Activated naive CD8-positive, alpha-beta T cell treated with anti-CD3 and anti-CD28 coated beads, Interleukin-2, amount 10 ng/mL, durations not matched to agents 7 days and 5 days (primary cell): ENCODE data around the gene PLOD1. TPM values are rescaled to one million over a fixed set of nuclear protein-coding genes. Genes with fewer than 3 reads are reported as not detected.

Source experiments
- ATAC-seq: fragments of 150-1000 bp; cut with Tn5 transposase; one replicate; pipeline ENCODE4 v1.10.0; 2021; ENCODE audit warnings: low read depth, moderate library complexity
- POLR2A ChIA-PET: fragments of 350-600 bp; sonication (Branson Sonifier 250); formaldehyde crosslinking; loops from one replicate; lab custom pipeline; 2021; ENCODE audit warnings: antibody characterized with exemption; lab: Charles Lee
- DNase-seq: peaks from one replicate; pipeline ENCODE4 v3.0.0; 2021
- H3K27ac Mint-ChIP-seq: one replicate; pipeline ENCODE4 v1.8.0; 2022; ENCODE audit warnings: mild to moderate bottlenecking, mixed read lengths
- H3K27me3 Mint-ChIP-seq: one replicate; pipeline ENCODE4 v1.8.0; 2022; ENCODE audit warnings: mild to moderate bottlenecking, moderate library complexity, mixed read lengths
- H3K36me3 Mint-ChIP-seq: one replicate; pipeline ENCODE4 v1.8.0; 2021; ENCODE audit warnings: mild to moderate bottlenecking, mixed read lengths
- H3K4me1 Mint-ChIP-seq: one replicate; pipeline ENCODE4 v1.8.0; 2021; ENCODE audit warnings: mixed read lengths
- H3K4me3 Mint-ChIP-seq: one replicate; pipeline ENCODE4 v1.8.0; 2022; ENCODE audit warnings: mild to moderate bottlenecking, moderate library complexity, mixed read lengths
- H3K9me3 Mint-ChIP-seq: one replicate; pipeline ENCODE4 v1.8.0; 2021; ENCODE audit warnings: mixed read lengths
- total RNA-seq, 2 experiments: library from RNA; stranded (reverse); gene quantifications; one replicate each; pipeline ENCODE4 v1.2.3, GENCODE V29; 2021

PLOD1 gene
- total RNA-seq, 2 experiments from 2014 or later = 16.8 to 21.0 TPM

- Mint-ChIP-seq H3K4me3 (no peak overlapping the region), H3K27me3 (no peaks in the 10 kb centered on the region), H3K27ac (no peak overlapping the region), H3K4me1 (peaks cover 24% of the 10 kb centered on the region), H3K9me3 (no peaks in the 10 kb centered on the region), H3K36me3 (peaks cover 38% of the 10 kb centered on the region)
- POLR2A ChIA-PET = interaction anchor here (0.7 to 1.5 kb wide), 2 partner anchors 8 to 103 kb away, joined by 3 to 8 read pairs; partner anchors contain the start of gene MIIP
- ATAC-seq (no peak), DNase-seq (no peak)
These were observed 76.4 kb downstream of the PLOD1 start for GRCh38 chr1:12010746-12011570.

GRCh38 chr1:12011998-12012397, 77.5 kb downstream of the PLOD1 start:
- no peak overlapping the region for H3K4me3 Mint-ChIP-seq
- H3K4me1 Mint-ChIP-seq = peaks cover 27% of the 10 kb centered on the region
- peak overlapping the region; percentile 56 for H3K27ac Mint-ChIP-seq
- H3K9me3 Mint-ChIP-seq = no peaks in the 10 kb centered on the region
- ATAC-seq (no peak), DNase-seq (no peak)
- H3K27me3 Mint-ChIP-seq = no peaks in the 10 kb centered on the region
- POLR2A ChIA-PET = no interaction called here
- peaks cover 35% of the 10 kb centered on the region for H3K36me3 Mint-ChIP-seq

GRCh38 chr1:12012560-12013316, 78.2 kb downstream of the PLOD1 start:
- Mint-ChIP-seq H3K27me3 (no peaks in the 10 kb centered on the region), H3K36me3 (peaks cover 29% of the 10 kb centered on the region), H3K4me3 (no peak overlapping the region), H3K9me3 (no peaks in the 10 kb centered on the region), H3K27ac (peak overlapping the region; percentile 17), H3K4me1 (peaks cover 27% of the 10 kb centered on the region)
- ATAC-seq = no peak
- no peak for DNase-seq
- POLR2A ChIA-PET = interaction anchor here (0.9 kb wide), 1 partner anchor 103 kb away, joined by 4 read pairs; no protein-coding TSS in a partner anchor

- H3K36me3 Mint-ChIP-seq = peaks cover 21% of the 10 kb centered on the region
- H3K27ac Mint-ChIP-seq = peak overlapping the region; percentile 66
- peaks cover 27% of the 10 kb centered on the region for H3K4me1 Mint-ChIP-seq
- no peak overlapping the region for H3K4me3 Mint-ChIP-seq
- DNase-seq = no peak
- H3K27me3 Mint-ChIP-seq = no peaks in the 10 kb centered on the region
- no peak for ATAC-seq
- H3K9me3 Mint-ChIP-seq = no peaks in the 10 kb centered on the region
- POLR2A ChIA-PET = interaction anchor here (0.7 to 1.2 kb wide), 2 partner anchors 64 to 104 kb away, joined by 3 read pairs; no protein-coding TSS in a partner anchor
These were observed 79.8 kb downstream of the PLOD1 start for GRCh38 chr1:12014141-12014991.

- POLR2A ChIA-PET = no interaction called here
- H3K27ac Mint-ChIP-seq = peak overlapping the region; percentile 38
- H3K27me3 Mint-ChIP-seq = no peaks in the 10 kb centered on the region
- no peak overlapping the region for H3K4me3 Mint-ChIP-seq
- no peaks in the 10 kb centered on the region for H3K9me3 Mint-ChIP-seq
- peaks cover 15% of the 10 kb centered on the region for H3K36me3 Mint-ChIP-seq
- ATAC-seq (no peak), DNase-seq (no peak)
- H3K4me1 Mint-ChIP-seq = peaks cover 27% of the 10 kb centered on the region
These were observed 80.5 kb downstream of the PLOD1 start for GRCh38 chr1:12015001-12015491.

GRCh38 chr1:12015499-12015898, 81.0 kb downstream of the PLOD1 start:
- ATAC-seq (no peak), DNase-seq (no peak)
- Mint-ChIP-seq H3K27me3 (no peaks in the 10 kb centered on the region), H3K27ac (no peak overlapping the region), H3K4me3 (no peak overlapping the region), H3K4me1 (peaks cover 30% of the 10 kb centered on the region), H3K36me3 (peaks cover 12% of the 10 kb centered on the region), H3K9me3 (no peaks in the 10 kb centered on the region)
- POLR2A ChIA-PET = interaction anchor here (0.9 kb wide), 1 partner anchor 106 kb away, joined by 4 read pairs; no protein-coding TSS in a partner anchor

- H3K4me1 Mint-ChIP-seq = peaks cover 30% of the 10 kb centered on the region
These were observed 81.7 kb downstream of the PLOD1 start for GRCh38 chr1:12016182-12016581.

GRCh38 chr1:12019858-12020509, 85.5 kb downstream of the PLOD1 start:
- Mint-ChIP-seq H3K4me1 (peaks cover 7% of the 10 kb centered on the region), H3K27me3 (no peaks in the 10 kb centered on the region), H3K27ac (peak overlapping the region; percentile 74), H3K4me3 (peak overlapping the region; percentile 85), H3K9me3 (no peaks in the 10 kb centered on the region), H3K36me3 (peaks cover 10% of the 10 kb centered on the region)
- DNase-seq (no peak), ATAC-seq (no peak)
- POLR2A ChIA-PET = interaction anchor here (0.6 to 6.3 kb wide), 12 partner anchors 8 to 355 kb away, joined by 3 to 95 read pairs (median 4); partner anchors contain the start of genes FBXO6, KIAA2013 and MFN2

More at GRCh38 chr1:12016182-12016581, 81.7 kb downstream of the PLOD1 start:
- no peaks in the 10 kb centered on the region for H3K27me3 Mint-ChIP-seq
- no peak overlapping the region for H3K27ac Mint-ChIP-seq
- peaks cover 9% of the 10 kb centered on the region for H3K36me3 Mint-ChIP-seq
- POLR2A ChIA-PET = interaction anchor here (0.9 to 1.2 kb wide), 4 partner anchors 37 to 108 kb away, joined by 3 to 5 read pairs (median 4); no protein-coding TSS in a partner anchor
- ATAC-seq (no peak), DNase-seq (no peak)
- no peaks in the 10 kb centered on the region for H3K9me3 Mint-ChIP-seq
- H3K4me3 Mint-ChIP-seq = no peak overlapping the region

- POLR2A ChIA-PET = interaction anchor here (6.3 kb wide), 1 partner anchor 113 kb away, joined by 95 read pairs; no protein-coding TSS in a partner anchor
- Mint-ChIP-seq H3K4me1 (peaks cover 4% of the 10 kb centered on the region), H3K27ac (no peak overlapping the region), H3K27me3 (no peaks in the 10 kb centered on the region), H3K9me3 (no peaks in the 10 kb centered on the region), H3K36me3 (peaks cover 16% of the 10 kb centered on the region), H3K4me3 (no peak overlapping the region)
- ATAC-seq (no peak), DNase-seq (no peak)
These were observed 87.1 kb downstream of the PLOD1 start for GRCh38 chr1:12021616-12022015.

GRCh38 chr1:12022036-12022435, 87.5 kb downstream of the PLOD1 start:
- H3K4me1 Mint-ChIP-seq = peaks cover 4% of the 10 kb centered on the region
- H3K36me3 Mint-ChIP-seq = peaks cover 19% of the 10 kb centered on the region
- H3K4me3 Mint-ChIP-seq = no peak overlapping the region
- DNase-seq = no peak
- no peaks in the 10 kb centered on the region for H3K27me3 Mint-ChIP-seq
- H3K27ac Mint-ChIP-seq = no peak overlapping the region
- ATAC-seq = no peak
- POLR2A ChIA-PET = interaction anchor here (6.3 kb wide), 1 partner anchor 113 kb away, joined by 95 read pairs; no protein-coding TSS in a partner anchor
- no peaks in the 10 kb centered on the region for H3K9me3 Mint-ChIP-seq
